ENCODE measurements around the gene NUDT8. TPM values are rescaled to one million over a fixed set of nuclear protein-coding genes. Genes with fewer than 3 reads are reported as not detected.

The NUDT8 gene
- polyA plus RNA-seq, 2 of the 4 experiments (the other 2 are of a cell fraction), result 1.8 to 5.6 TPM

DNA sequence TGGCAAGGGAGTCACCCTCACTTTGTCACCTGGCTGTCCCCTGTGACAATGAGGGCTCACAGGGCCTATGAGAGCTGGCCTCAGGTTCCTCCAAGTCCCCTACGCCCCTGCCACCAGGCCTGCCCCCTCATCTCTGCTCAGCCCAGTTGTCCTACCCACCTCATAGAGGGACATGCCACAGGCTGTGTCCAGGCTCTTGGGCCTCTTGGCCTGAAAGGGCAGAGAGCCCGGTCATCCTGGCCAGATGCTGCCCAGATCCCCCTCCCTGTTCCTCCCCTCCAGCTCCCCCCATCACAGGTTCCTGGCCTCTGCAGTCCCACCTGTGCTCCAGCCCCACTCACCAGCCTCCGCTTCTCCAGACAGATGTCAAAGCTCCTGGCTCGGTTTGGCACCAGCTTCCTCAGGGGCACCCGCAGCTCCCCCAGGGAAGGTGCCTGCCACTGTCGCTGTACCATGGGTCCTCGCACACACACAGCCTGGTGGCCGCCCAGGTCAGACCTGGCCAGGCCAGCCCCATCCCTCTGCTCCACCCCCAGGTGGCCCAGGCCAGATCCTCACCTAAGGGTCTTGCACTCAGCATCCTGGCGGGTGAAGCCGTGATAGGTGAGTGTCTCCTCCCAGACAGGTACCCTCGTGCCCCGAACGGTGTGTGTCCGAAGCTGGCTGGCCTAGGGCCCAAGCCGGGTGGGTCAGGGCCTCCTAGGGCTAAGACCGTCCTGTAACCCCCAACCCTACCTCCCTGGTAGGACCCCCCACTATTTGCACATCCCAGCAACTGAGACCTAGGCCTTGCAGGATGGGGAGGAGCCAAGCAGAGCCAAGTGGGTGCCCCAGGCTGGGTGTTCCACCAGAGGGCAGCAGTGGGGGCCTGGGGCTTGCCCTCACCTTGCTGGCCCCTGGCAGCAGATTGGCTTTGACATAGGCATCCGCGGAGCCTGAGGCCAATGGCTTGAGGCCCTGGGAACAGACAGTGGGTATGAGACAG, 14.7 kb downstream of the NUDT8 start:
- Histone ChIP-seq H3K27ac (no peak overlapping the region), H3K4me3 (no peak overlapping the region), H3K4me2 (no peak overlapping the region), H3K4me1 (no peaks in the 10 kb centered on the region), H3K9me3 (no peaks in the 10 kb centered on the region)
- DNase-seq (ENCODE audit: low read depth in 1 of 2, low spot score in 1 of 2), result peak; percentile 55 to 71
- POLR2A ChIA-PET, result interaction anchor here (1.7 kb wide), 1 partner anchor 15 kb away, joined by 9 read pairs; the partner anchor contains the start of gene NUDT8
- TF ChIP-seq RFX5 (IDR thresholded peaks at IDR 0.05) (no peak), ZSCAN20 (CRISPR knock-in tag; IDR thresholded peaks at IDR 0.05) (no peak), MAZ (IDR thresholded peaks at IDR 0.05; ENCODE audit: borderline replicate concordance, low read depth, low read length) (no peak), NR3C1 (IDR thresholded peaks at IDR 0.05) (no peak), FOXS1 (CRISPR knock-in tag; IDR thresholded peaks at IDR 0.05) (no peak), MAFK (IDR thresholded peaks at IDR 0.05; ENCODE audit: partially characterized antibody) (no peak), KDM5A (IDR thresholded peaks at IDR 0.05) (no peak), CEBPB (IDR thresholded peaks at IDR 0.05) (no peak), RAD21 (conservative IDR thresholded peaks at IDR 0.05 in 1 of 2, IDR thresholded peaks at IDR 0.05 in 1 of 2) (peak in 1 of 2 experiments; percentile 30; a peak in 3 of 5 replicates), KDM1A (IDR thresholded peaks at IDR 0.05; ENCODE audit: low read depth) (no peak), ZNF302 (CRISPR knock-in tag; IDR thresholded peaks at IDR 0.05) (no peak), JUN (IDR thresholded peaks at IDR 0.05) (no peak), SMC3 (IDR thresholded peaks at IDR 0.05) (peak; percentile 49; the same call in 2 of the 3 replicates)
- TF ChIP-seq, protein P1, sequence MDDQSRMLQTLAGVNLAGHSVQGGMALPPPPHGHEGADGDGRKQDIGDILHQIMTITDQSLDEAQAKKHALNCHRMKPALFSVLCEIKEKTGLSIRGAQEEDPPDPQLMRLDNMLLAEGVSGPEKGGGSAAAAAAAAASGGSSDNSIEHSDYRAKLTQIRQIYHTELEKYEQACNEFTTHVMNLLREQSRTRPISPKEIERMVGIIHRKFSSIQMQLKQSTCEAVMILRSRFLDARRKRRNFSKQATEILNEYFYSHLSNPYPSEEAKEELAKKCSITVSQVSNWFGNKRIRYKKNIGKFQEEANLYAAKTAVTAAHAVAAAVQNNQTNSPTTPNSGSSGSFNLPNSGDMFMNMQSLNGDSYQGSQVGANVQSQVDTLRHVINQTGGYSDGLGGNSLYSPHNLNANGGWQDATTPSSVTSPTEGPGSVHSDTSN (IDR thresholded peaks at IDR 0.05), result no peak
- TF ChIP-seq, protein P2, sequence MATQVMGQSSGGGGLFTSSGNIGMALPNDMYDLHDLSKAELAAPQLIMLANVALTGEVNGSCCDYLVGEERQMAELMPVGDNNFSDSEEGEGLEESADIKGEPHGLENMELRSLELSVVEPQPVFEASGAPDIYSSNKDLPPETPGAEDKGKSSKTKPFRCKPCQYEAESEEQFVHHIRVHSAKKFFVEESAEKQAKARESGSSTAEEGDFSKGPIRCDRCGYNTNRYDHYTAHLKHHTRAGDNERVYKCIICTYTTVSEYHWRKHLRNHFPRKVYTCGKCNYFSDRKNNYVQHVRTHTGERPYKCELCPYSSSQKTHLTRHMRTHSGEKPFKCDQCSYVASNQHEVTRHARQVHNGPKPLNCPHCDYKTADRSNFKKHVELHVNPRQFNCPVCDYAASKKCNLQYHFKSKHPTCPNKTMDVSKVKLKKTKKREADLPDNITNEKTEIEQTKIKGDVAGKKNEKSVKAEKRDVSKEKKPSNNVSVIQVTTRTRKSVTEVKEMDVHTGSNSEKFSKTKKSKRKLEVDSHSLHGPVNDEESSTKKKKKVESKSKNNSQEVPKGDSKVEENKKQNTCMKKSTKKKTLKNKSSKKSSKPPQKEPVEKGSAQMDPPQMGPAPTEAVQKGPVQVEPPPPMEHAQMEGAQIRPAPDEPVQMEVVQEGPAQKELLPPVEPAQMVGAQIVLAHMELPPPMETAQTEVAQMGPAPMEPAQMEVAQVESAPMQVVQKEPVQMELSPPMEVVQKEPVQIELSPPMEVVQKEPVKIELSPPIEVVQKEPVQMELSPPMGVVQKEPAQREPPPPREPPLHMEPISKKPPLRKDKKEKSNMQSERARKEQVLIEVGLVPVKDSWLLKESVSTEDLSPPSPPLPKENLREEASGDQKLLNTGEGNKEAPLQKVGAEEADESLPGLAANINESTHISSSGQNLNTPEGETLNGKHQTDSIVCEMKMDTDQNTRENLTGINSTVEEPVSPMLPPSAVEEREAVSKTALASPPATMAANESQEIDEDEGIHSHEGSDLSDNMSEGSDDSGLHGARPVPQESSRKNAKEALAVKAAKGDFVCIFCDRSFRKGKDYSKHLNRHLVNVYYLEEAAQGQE (IDR thresholded peaks at IDR 0.05), result no peak
- TF ChIP-seq, protein P3, sequence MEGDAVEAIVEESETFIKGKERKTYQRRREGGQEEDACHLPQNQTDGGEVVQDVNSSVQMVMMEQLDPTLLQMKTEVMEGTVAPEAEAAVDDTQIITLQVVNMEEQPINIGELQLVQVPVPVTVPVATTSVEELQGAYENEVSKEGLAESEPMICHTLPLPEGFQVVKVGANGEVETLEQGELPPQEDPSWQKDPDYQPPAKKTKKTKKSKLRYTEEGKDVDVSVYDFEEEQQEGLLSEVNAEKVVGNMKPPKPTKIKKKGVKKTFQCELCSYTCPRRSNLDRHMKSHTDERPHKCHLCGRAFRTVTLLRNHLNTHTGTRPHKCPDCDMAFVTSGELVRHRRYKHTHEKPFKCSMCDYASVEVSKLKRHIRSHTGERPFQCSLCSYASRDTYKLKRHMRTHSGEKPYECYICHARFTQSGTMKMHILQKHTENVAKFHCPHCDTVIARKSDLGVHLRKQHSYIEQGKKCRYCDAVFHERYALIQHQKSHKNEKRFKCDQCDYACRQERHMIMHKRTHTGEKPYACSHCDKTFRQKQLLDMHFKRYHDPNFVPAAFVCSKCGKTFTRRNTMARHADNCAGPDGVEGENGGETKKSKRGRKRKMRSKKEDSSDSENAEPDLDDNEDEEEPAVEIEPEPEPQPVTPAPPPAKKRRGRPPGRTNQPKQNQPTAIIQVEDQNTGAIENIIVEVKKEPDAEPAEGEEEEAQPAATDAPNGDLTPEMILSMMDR (IDR thresholded peaks at IDR 0.05), result peak; percentile 55
- FAIRE-seq, result no peak
- CTCF ChIA-PET, result interaction anchor here (0.8 to 10.2 kb wide), 28 partner anchors 9 to 213 kb away, joined by 3 to 181 read pairs (median 4); partner anchors contain the start of genes GSTP1, NUDT8 and PPP1CA
- peak; percentile 72 to 90 for ATAC-seq
- 73% methylated on average over 13 of the region's 18 CpGs for WGBS (ENCODE audit: missing lambda C conversion rate)

All from A549 (cell line).